Germinal center (tissue), 1 donor: ENCODE measurements around the gene ARRDC4.
"Not testable (repeated sequence)": the region's sequence is repeated elsewhere in the genome, so short reads cannot be mapped to it uniquely, and the experiment has no call there.

ENCODE experiments used
- DNase-seq: peaks from one replicate; pipeline ENCODE4 v3.0.0; 2012; ENCODE audit warnings: mixed read lengths, low spot score

The ARRDC4 gene

DNA sequence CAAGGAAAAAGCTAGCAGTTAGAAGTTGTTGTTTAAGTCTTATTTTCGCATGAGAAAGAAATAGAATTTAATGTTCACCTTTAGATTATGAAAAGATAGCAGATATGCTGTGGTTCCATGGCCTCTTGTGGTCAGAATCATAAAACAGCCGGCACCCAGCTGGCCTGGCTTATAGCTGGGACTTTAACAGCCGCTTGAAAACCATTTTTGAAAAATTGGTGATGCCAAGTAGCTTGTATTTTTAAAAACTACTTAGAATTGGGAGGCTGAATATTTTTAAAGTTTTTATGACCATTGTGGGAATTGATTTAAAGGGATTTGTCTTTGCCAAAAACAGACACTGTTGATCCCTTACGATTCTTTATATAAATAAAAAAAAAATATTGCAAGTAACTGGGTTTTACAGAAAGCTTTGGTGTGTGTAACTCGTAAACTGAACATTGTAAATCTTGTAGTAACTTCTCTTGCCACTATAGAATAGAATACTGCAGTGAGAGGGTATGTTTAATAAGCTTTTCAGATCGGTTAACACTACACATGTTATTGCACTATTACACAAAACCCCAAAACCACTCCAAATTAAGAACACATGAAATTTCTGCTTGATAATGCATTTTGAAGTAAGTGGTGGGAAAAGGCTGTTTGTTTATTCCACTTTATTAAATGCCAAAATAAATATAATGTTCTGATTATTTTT, 6.6 kb downstream of the ARRDC4 start:
- no peak for DNase-seq

DNA sequence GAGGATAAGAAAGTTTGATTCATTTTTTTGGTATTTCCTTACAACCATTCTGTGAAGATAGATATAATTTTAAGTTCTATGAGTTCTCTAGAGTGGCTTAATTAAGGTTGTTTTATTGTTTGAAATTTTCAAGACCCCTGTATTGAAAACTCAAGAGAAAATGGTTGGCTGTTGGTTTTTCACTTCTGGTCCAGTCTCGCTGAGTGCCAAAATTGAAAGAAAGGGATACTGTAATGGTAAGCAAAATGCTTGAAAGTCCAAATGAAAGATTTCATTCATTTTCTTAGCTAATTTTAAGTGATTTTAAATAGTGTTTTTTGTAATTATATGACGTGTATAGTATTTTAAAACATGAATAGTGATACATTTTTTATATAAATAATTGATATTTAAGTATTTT, 7.4 kb downstream of the ARRDC4 start:
- DNase-seq: no peak

DNA sequence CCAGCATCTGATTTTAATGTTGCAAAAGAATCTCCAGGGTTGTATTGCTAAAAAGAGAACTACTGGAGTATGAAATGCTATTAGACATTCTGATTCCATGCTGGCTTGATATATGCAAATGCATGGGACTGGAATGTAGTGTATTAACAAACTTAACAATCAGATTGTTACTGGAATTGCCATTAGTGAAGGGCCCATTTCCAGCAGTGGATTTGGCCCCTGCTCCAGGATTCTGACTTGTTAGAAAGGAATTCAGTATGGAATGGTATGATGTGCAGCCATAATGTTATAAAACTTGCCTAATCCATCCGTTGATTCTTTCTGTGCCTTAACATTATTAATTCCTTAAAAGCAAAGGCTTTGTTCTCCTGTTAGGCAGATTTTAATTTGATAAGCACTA, 7.9 kb downstream of the ARRDC4 start:
- DNase-seq: no peak

DNA sequence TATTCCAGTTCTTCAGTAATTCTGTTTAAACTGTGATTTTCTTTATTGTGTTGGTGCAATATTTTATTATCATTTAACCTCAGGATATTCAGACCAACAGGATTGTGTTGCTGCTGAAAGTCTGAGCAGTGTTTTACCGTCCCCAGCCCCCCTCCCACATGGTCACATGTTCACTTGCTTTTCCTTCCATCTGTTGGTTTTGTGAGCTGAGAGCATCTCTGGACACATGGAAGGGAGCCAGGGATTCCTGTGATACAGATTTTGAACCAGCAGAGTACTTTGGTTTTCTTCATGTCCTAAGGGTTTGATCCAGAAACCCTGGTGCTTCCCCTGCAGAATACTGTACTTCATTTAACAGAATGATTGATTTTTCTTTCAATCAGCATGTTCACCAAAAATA, 11.9 kb downstream of the ARRDC4 start:
- no peak for DNase-seq

DNA sequence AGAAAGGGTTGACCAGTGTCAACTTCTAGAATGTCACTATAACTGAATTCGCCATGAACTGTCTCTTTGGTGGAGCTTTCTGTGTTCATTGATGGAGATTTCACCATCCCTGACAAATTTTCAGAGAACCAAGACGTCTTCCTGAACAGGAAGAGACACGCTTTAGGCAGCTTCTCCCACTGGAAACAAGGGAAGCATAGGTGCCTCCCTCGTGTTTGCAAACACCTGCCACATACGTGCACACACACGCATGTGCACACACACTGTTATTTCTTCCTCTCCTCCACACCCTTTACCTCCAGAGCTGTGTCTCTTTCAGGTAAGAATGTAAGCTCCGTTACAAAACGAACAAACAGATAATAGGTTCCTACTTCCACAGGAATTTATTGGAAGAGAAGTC, 15.6 kb downstream of the ARRDC4 start:
- no peak for DNase-seq

DNA sequence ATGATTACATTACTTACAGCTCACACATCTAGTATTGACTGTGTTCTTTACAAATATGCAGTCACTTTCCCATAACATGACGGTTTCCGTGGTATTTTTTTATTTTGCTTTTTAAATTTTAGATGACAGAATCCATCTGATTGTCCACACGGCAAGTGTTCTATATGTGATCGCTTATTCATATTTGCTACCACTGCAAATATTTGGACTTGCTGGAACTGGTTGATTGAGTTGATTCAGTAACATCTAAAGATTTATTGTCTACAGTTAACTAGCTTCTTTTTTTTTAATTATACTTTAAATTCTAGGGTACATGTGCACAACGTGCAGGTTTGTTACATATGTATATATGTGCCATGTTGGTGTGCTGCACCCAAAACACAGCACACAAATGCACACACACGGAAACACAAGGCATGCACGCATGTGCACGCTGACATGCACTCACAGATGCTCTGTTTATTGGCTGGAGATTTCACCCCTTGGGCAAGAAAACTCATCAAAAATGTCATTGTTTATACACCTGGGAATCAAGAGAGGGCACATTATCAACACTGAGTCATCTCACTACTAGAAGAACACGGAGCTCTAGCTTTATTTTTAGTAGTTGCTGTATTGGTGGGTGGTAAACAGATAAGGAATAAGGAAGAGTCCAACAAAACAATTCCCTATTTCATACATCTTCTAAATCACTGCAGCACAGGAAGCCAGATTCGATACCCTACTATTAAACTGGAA, 16.4 kb downstream of the ARRDC4 start:
- DNase-seq: no peak

DNA sequence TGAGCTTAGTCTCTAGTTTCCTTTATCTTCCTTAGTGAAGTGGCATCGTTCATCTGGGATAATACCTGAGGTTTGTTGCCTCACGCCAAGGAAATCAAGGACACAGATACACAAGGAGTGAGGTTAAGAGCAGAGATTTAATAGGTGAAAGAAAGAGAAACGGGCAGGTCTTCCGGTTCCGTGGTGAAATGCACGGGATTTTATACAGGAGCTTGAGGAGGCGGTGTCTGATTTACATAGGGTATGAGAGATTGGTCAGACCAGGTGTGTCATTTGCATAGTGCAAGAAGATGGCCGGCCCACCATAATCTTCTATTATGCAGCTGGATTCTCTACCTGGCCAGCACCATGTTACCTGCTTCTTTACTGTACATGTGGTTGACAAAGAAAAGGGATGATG, 17.2 kb downstream of the ARRDC4 start:
- no peak for DNase-seq

DNA sequence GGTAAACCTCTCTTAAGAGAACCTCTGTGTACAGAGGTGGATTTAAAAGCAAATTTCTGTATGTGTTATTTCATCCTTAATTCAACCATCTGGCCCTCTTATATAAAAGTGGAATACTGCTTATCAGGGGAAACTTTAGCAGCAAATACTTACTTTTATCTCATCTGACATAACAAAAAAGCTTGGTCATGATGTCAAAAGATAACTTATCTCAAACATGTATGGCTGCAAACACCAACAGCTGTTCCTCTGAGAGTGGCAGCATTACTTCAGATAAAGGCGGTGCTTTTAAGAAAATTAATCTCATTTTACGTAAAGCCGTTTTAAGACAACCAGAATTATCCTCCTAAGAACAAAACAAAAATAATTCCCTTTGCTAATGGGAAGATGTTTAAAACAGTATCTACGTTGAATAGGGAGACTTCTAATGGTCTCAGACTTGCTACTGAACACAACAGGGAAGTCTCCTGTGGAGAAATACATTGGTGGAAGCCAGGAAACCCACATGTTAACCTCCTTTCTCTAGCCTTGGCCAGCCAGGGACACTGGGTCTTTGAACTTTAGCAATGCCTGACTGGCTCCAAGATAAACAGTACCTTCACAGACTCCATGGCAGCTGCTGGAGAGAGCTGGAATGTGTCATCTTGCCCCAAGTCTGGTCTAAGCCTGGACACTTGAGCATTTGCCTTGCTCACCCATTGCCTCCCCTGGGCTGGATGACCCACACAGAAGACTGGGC, 18.1 kb downstream of the ARRDC4 start:
- DNase-seq: no peak

DNA sequence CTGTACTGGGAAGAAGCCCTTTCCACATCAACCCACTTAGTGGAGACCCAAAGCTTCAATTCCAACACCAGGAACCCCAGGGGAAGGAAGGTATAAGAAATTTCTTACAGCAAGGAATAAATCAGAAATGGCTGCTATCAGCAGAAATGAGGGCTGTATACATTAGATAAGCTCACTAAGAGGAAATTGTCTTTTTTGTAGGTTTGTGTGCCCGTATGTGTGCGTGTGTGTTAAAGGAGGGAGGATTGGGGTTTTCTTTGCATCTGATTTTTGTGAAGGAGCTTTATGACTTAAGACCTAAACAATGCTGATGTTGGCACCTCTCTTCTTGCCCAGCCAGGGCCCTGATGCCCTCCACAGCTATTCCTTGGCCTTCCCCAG, 18.6 kb downstream of the ARRDC4 start:
- no peak for DNase-seq

DNA sequence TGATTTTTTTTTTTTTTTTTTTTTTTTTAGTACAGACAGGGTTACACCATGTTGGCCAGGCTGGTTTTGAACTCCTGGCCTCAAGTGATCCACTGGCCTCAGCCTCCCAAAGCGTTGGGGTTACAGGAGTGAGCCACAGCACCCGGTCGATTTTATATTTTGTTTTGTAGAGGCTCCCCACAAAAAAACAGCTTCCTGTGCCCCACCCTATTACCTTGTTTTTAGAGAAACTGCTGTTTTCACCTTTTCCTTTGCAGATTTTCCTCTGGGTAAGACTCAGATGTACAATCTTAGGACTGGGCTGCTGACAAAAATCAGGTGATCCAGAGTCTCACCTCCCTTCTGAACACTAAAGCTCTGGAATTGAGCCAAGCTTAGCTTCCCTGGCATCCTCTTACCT, 20.6 kb downstream of the ARRDC4 start:
- DNase-seq: no peak

DNA sequence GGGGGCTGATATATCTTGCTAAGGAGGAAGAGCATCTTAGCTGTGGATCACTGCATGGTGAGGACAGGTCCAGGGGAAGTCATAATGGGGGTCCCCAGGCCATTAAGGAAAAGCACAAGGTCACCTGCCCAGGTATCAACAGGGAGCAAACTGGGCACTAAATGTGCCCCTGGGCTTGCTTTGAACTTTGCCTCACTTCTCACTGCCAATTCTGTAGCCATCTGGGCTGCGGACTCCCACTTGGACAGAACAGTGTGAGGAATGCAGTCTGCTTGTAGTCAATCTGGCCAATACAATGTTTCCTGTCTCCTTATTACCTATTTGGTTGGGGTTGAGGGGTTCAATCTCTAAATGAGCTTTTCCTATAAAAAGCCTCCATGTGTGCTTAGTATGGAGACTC, 21.3 kb downstream of the ARRDC4 start:
- no peak for DNase-seq

DNA sequence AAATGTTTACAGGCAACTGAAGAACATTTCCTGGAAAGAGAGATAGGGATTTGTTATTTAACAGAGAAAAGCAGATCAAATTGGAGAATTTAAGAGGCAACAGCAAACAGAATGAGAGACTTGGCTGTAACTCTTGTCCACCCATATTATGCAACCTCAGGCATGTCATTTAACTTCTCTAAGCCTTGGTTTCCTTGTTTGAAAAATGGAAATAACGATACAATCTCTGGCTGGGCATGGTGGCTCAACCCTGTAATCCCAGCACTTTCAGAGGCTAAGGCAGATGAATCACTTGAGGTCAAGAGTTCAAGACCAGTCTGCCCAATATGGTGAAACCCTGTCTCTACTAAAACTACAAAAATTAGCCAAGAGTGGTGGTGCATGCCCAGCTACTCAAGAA, 23.7 kb downstream of the ARRDC4 start:
- no peak for DNase-seq

DNA sequence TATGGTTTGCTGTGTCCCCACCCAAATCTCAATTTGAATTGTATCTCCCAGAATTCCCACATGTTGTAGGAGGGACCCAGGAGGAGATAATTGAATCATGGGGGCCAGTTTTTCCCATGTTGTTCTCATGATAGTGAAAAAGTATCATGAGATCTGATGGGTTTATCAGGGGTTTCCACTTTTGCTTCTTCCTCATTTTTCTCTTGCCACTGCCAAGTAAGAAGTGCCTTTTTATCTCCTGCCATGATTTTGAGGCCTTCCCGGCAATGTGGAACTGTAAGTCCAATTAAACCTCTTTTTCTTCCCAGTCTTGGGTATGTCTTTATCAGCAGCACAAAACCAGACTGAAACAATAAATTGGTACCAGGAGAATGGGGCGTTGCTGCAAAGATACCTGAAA, 25.5 kb downstream of the ARRDC4 start:
- DNase-seq: not testable (repeated sequence)

DNA sequence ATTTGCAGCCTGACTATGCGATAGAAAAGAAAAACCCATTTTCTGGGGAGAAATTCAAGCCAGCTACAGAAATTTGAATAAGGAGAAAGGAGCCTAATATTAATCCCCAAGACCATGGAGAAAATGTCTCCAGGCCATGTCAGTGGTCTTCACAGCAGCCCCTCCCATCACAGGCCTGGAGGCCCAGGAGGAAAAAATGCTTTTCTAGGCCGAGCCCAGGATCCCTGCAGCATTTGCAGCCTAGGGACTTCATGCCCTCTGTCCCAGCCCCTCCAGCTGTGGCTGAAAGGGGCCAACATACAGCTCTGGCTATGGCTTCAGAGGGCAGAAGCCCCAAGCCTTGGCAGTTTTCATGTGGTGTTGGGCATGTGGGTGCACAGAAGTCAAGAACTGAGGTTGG, 26.3 kb downstream of the ARRDC4 start:
- DNase-seq: no peak

DNA sequence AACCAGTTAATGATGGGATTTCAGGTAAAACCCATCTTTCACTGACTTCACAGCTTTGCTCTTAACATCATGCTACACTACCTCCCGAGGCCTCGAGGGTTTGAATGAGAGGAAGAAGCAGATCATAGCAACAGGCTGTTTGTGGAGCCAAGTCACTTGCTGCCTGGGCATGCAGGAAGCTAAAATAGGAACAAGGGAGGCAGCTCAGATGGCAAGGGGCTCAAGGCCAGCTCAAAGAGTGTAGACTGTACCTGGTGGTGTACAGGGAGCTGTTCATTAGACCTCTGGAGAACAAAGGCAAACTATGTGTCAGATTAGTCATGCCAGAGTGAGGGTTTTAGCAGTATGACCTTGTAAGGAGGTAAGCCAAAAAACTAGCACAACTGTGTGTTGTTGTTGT, 28.8 kb downstream of the ARRDC4 start:
- DNase-seq: no peak

DNA sequence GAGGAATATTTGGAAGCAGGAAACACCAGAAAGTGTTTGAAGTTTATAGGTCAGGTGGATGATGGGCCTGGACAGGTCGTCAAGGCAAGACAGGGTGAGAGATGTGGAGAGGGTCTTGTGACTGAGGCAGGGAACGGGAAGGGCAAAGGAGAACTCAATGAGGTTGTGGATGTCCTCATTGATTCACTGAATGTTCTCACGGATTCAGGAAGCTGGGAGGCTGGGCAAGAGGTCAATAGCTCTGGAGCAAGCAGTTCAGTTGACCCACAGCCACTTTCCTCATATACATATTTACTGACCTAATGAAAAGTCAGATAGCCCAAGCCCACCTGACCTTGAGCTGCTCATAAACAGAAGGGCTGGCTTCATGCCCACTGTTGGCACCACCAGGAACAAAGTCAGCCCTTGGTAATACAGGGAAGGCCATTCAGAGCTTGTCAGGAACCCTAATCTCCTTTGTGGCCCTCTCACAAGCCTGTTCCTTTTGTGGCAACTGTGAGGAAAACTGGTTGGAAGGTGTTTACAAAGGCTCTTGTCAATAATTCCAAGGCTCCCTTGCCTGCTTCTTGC, 31.6 kb downstream of the ARRDC4 start:
- DNase-seq: no peak

DNA sequence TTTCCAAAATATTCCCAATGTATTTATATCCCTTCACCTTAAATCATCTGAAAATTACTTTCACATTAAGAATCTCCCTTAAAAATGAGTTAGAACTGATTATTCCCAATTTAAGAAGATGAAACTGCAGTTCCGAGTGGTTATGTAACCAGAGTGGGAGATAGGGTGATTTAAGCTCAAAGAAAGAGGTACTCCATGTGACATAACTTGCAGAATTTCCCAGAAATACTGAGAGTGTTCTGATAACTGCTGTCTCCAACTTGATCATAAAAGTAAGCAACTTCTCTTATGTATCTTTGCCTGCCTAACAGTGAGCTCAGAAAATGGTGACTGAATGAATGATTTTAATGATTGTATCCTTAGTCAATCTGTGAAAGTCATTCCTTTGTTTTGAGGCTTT, 32.3 kb downstream of the ARRDC4 start:
- DNase-seq: no peak

DNA sequence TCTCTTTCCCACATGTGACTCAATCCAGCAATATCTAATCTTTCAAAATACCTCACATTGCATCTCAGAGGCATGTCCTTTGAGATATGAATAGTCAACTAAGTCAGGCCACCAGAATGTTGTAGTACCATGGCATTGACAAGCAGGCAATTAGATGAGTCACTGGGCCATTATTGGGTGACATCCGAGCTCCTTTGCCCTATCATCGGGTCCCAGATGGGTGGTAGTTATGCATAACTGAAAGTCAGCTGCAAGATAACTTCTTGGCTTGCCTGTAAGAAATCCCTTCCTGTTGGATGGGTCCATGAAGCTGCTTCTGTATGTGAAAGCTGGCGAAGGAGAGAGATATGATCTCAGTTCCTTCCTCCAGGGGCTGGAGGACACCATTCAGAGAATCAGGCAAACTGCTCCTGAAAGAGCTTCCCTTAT, 32.8 kb downstream of the ARRDC4 start:
- no peak for DNase-seq

DNA sequence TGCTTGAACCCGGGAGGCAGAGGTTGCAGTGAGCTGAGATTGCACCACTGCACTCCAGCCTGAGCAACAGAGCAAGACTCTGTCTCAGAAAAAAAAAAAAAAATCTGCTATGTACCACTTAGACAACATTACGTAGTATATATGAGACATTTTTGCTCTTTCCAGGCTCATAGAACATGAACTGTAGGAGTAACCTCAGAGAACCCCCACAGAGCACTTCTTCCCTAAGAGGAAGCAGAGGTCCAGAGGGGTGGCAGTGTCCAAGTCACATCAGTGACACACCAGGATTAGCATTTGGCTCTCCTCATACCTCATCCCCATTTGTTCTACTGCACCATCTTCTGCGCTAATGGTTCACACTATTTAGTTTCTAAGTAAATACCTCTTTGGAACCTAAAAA, 33.7 kb downstream of the ARRDC4 start:
- no peak for DNase-seq

DNA sequence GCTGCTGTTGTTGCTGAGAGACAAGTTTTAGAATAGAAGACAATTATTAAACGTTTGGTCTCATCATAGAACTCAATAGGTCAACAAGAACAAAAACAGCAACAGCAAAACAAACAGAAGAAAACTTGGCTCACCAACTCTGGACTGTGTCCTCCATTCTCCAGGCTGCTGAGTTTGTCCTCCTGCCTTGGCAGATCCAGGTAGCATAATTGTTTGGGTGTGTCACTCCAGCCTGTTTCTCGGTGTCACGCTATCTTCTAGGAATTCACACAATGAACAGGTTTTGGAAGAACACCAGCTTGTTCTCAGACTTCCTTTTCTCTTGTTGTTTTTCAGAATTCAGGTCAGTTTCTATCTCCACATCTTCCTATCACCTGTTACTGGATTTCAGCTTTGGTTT, 34.7 kb downstream of the ARRDC4 start:
- no peak for DNase-seq

DNA sequence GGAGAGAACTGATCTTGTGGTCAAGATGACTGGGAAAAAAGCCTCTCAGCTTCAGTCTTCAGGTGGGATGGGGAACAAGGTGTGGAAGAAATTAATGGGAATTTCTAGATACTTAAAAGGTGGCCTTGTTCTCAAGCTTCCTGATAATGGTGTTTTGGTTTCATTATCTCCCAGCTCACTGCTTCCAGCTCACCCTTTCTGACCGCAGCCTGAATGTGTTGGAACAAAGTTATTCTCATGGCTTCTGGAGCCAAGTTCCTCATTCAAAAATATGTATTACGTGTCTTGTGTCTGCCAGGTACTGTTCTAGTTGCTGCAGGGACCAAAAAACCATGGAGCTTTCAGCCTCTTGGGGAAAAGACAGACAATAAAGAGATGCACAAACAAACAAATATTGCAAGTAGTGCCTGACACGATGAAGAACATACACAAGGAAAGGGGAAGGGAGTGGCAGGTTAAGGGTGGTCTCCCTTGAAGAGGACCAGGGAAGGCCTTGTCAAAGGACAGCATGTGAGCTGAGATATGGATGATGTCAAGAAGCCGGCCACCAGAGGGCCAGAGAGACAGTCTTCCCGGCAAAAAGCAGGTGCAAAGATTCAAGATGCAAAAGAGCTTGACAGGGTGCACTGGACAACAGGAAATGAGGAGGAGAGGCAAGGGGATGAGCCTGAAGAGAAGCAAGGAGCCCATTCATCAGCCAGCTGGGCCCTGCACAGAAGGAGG, 35.5 kb downstream of the ARRDC4 start:
- DNase-seq: peak; percentile 24
